NOMO-1 treated with dmso at 0.1 percent for 144 hours (cell line): ENCODE measurements around the gene FER.
"Not testable (repeated sequence)": the region's sequence is repeated elsewhere in the genome, so short reads cannot be mapped to it uniquely, and the experiment has no call there.

Experiments used
- DNase-seq: peaks from one replicate; lab custom pipeline; 2025; ENCODE audit not compliant: unreplicated experiment; lab: John Stamatoyannopoulos, UW

The FER gene

GRCh38 chr5:108947164-108947563 is 199.5 kb downstream of the FER start:
- no peak for DNase-seq

DNA sequence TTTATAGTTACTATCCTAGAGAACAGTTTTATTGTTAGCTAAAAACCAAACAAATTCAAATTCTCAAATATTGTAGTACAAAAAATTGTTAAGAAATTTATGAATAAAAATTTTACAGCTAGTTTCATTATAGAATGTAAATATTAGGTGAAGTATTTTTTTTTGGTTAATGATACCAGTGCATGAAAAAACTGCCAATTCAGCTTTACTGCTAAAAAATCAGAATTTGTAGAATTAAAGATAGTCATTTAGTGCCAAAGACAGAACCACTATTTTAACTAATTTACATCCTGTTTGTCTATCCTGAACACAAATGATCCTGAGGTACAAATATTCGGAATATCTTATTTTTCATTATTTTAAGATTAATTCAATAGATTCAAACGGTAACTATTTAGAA is 202.6 kb downstream of the FER start:
- DNase-seq = no peak

DNA sequence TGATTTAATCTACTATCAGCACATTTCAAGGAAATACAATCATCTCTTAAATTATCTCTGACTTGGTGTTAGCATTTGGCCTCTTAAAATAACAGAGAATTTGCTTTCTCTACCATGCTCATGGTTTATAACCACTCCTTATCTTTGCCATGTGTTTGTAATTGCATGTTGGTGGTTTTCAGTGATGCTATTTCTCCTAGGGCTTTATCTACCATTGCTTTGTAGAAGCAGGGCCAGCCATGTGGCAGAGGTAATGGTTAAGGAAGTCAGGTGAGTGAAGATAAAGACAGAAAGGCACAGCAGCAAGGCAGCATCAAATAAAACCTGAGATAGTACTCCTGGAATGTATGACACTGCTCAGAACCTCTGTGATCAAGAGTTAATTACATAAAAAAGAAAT is 206.2 kb downstream of the FER start:
- no peak for DNase-seq

GRCh38 chr5:108957333-108957732 is 209.6 kb downstream of the FER start:
- DNase-seq = no peak

GRCh38 chr5:108966910-108967309 is 219.2 kb downstream of the FER start:
- no peak for DNase-seq

- no peak for DNase-seq
Observed at GRCh38 chr5:108974594-108974993, 226.9 kb downstream of the FER start.

GRCh38 chr5:108975697-108976096 is 228.0 kb downstream of the FER start:
- DNase-seq = no peak

- no peak for DNase-seq
Observed at GRCh38 chr5:108983461-108984092, 235.9 kb downstream of the FER start.

- DNase-seq = no peak
Observed at GRCh38 chr5:108989761-108990392, 242.2 kb downstream of the FER start.

GRCh38 chr5:108992396-108993085 is 244.8 kb downstream of the FER start:
- not testable (repeated sequence) for DNase-seq

DNA sequence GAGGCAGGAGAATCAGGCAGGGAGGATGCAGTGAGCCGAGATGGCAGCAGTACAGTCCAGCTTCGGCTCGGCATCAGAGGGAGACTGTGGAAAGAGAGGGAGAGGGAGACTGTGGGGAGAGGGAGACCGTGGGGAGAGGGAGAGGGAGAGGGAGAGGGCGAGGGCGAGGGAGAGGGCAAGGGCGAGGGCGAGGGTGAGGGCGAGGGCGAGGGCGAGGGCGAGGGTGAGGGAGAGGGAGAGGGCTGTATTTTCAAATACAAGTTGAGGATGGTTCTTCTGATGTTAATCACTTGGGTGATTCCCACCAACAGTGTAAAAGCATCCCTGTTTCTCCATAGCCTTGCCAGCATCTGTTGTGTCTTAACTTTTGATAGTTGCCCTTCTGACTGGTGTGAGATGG is 245.7 kb downstream of the FER start:
- not testable (repeated sequence) for DNase-seq

DNA sequence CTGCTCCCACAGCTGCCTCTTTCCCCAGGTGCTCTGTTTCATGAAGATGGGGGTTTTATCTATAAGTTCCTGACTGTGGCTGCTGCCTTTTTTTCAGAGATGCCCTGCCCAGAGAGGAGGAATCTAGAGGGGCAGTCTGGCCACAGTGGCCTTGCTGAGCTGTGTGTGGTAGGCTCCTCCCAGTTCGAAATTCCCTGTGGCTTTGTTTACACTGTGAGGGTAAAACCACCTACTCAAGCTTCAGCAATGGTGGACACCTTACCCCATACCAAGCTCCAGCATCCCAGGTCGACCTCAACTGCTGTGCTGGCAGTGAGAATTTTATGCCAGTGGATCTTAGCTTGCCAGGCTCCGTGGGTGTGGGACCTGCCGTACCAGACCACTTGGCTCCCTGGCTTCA is 250.0 kb downstream of the FER start:
- no peak for DNase-seq

DNA sequence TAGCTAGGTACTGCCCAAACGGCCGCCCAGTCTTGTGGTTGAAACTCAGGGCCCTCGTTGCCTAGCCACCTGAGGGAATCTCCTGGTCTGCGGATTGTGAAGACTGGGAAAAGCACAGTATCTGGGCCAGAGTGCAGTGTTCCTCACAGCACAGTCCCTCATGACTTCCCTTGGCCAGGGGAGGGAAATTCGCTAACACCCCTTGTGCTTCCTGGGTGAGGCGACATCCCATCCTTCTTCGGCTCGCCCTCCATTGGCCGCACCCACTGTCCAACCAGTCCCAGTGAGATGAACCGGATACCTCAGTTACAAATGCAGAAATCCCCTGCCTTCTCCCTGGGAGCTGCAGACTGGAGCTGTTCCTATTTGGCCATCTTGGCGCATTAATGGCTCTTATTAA is 250.5 kb downstream of the FER start:
- no peak for DNase-seq

DNA sequence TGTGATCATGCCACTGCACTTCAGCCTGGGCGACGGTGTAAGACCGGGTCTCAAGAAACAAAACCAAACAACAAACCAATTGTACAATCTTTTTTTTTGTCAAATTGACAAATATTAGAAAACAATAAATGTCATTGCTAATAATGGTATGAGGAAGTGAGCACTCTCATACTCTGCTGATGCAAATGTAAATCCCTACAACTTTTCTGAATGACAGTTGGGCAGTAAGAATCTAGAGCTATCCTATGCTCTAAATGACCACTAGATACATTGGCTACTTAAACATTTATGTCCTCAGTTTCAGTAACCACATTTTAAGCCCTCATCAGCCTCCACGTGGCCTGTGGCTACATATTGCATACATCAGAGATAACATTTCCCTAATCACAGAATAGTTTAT is 256.2 kb downstream of the FER start:
- no peak for DNase-seq

DNA sequence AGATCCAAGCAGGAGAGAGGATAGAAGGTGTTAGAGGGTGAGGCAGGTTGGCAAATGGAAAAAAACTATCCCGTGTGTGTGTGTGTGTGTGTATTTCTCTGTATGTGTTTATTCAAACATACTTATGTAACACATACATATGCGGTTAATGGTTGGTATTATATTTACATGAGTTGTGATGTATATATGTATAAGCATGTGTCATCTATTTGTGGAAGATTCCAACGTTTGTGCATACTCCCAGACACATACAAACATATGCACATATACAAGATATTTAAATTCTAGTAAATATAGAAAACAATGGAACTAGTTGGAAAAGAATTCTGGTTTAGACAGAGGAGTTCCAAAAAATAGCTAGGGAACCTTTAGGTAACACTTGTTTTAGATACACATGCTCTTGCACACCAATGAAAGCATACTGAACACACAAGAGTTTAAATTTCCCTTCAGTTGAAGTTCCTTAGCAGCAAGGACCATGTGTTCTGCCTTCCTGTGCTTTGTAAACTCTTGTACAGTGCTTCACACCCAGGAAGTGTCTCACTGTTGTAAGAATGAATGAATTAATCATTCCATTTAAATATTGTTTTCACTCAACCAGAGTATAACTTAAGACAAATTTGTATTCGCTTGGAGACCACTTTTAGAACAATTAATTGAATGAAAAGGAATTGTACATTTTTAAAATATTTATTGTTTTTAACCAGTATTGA is 257.8 kb downstream of the FER start:
- no peak for DNase-seq

GRCh38 chr5:109006129-109006528 is 258.4 kb downstream of the FER start:
- no peak for DNase-seq

- DNase-seq = no peak
Observed at GRCh38 chr5:109016300-109016699, 268.6 kb downstream of the FER start.

- no peak for DNase-seq
Observed at GRCh38 chr5:109022056-109022455, 274.4 kb downstream of the FER start.

- DNase-seq = not testable (repeated sequence)
Observed at GRCh38 chr5:109025729-109026128, 278.0 kb downstream of the FER start.

DNA sequence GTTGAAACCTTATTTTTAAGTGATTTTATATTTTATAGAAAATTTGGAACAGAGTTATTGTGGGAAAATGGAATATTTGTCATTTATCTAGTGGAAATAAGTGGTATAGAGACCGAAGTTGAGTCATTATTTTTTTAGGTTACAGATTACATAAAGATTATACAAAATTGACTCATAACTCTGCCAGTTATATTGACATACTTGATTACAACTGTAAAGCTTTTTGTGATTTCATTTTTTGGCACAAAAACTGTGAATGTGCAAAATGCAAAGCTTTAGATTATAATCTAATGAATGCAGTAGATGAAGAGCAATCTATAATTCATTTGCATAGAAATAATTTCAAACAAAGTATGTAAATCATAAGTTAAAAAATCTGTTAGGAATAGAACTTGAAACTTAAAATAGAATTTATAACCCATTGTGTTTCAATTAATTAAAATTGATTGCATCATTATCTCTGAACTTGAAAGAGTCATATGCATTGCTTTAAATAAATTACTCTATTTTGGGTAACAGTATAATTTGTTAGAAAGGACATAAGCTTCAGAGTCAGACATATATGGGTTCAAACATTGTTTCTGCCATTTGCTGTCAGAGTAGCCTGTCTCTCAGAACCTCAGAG is 280.4 kb downstream of the FER start:
- no peak for DNase-seq

DNA sequence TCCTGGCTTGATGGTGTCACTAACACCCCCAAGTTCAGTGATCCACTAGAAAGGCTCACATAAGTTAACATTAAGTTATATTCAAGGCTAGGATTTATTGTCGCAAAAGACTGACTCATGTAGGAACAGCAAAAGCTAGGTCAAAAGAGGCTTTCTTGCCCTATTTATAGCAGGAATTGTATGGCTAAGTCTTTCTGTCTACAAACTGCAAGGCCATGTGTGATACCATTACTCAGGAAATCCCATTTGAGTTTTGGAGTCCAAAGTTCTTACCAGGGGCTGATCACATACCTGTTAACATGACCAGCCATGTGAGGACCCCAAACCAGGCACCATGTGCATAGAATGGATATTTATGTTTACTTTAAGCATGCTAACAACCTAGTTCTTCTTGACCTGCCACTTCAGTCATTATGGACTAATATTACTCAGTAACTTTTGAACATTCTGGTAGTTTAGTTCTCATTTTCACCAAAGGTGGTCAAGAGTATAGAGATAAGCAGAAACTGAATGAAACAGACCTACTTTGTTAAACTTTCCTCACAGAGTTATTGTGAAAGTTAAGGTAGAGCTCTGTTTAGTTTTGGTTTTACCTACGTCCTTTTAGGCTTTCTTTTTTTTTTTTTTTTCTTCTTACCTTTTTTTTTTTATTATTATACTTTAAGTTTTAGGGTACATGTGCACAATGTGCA is 281.1 kb downstream of the FER start:
- DNase-seq = no peak
